Type B pancreatic cell (in vitro differentiated cells): ENCODE measurements around the gene SLC25A26. TPM values are rescaled to one million over a fixed set of nuclear protein-coding genes. Genes with fewer than 3 reads are reported as not detected.
"Not testable (repeated sequence)": the region's sequence is repeated elsewhere in the genome, so short reads cannot be mapped to it uniquely, and the experiment has no call there.

Experiments used
- DNase-seq: peaks from one replicate; pipeline ENCODE4 v3.0.0; 2021; ENCODE audit warnings: mixed read lengths; ENCODE audit not compliant: unreplicated experiment; ENCODE audit errors: extremely low spot score
- H3K27ac Mint-ChIP-seq: 2 replicates; pipeline ENCODE4 v1.8.0; 2021; ENCODE audit warnings: mild to moderate bottlenecking, mixed read lengths
- H3K27me3 Mint-ChIP-seq: 2 replicates; pipeline ENCODE4 v1.8.0; 2021; ENCODE audit warnings: mixed read lengths
- H3K36me3 Mint-ChIP-seq: 2 replicates; pipeline ENCODE4 v1.8.0; 2021; ENCODE audit warnings: mixed read lengths
- H3K4me1 Mint-ChIP-seq: one replicate; pipeline ENCODE4 v1.8.0; 2021; ENCODE audit warnings: mixed read lengths; ENCODE audit not compliant: unreplicated experiment
- H3K4me3 Mint-ChIP-seq: 2 replicates; pipeline ENCODE4 v1.8.0; 2021; ENCODE audit warnings: mild to moderate bottlenecking, mixed read lengths
- H3K9me3 Mint-ChIP-seq: 2 replicates; pipeline ENCODE4 v1.8.0; 2021; ENCODE audit warnings: mixed read lengths
- total RNA-seq: library from RNA; stranded (reverse); gene quantifications from 2 replicates; pipeline ENCODE4 v1.2.1, GENCODE V29; 2021; ENCODE audit warnings: low replicate concordance
- TF ChIP-seq, protein P1 (sequence below): fragments of 200-600 bp; sonication (generic); conservative IDR thresholded peaks from 2 replicates; pipeline ENCODE4 v1.5.0; 2021; ENCODE audit warnings: antibody characterized with exemption, mild to moderate bottlenecking

SLC25A26 gene
- total RNA-seq, 1 donor from 2014 or later, result 13.4 TPM

DNA sequence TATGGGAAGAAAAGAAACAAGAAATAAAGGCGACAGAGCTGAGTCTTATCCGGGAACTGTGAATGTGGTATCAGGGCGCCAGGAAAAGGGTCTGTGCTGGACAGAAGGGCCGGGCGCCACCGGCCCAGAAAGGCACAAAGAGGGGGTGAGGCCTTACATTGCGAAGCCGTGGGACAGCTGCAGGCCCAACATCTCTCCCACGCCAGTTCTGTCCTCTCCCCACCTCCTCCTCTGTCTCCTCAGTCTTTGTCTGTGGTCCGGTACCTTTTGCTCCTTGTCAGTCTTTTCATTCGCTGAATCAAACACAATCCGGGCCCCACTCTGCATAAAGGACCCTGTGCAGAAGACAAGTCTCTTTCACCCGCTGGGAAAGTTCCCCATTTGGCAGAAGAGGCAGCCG is 198.2 kb downstream of the SLC25A26 start:
- H3K27me3 Mint-ChIP-seq, result no peaks in the 10 kb centered on the region
- H3K36me3 Mint-ChIP-seq, result peaks cover 36% of the 10 kb centered on the region
- H3K4me3 Mint-ChIP-seq, result no peak overlapping the region
- TF ChIP-seq, protein P1, sequence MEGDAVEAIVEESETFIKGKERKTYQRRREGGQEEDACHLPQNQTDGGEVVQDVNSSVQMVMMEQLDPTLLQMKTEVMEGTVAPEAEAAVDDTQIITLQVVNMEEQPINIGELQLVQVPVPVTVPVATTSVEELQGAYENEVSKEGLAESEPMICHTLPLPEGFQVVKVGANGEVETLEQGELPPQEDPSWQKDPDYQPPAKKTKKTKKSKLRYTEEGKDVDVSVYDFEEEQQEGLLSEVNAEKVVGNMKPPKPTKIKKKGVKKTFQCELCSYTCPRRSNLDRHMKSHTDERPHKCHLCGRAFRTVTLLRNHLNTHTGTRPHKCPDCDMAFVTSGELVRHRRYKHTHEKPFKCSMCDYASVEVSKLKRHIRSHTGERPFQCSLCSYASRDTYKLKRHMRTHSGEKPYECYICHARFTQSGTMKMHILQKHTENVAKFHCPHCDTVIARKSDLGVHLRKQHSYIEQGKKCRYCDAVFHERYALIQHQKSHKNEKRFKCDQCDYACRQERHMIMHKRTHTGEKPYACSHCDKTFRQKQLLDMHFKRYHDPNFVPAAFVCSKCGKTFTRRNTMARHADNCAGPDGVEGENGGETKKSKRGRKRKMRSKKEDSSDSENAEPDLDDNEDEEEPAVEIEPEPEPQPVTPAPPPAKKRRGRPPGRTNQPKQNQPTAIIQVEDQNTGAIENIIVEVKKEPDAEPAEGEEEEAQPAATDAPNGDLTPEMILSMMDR, result no peak
- peaks cover 12% of the 10 kb centered on the region for H3K4me1 Mint-ChIP-seq
- no peak for DNase-seq
- H3K9me3 Mint-ChIP-seq, result peaks cover 12% of the 10 kb centered on the region
- no peak overlapping the region for H3K27ac Mint-ChIP-seq

- peaks cover 41% of the 10 kb centered on the region for H3K36me3 Mint-ChIP-seq
- H3K4me1 Mint-ChIP-seq, result peaks cover 24% of the 10 kb centered on the region
Observed at GRCh38 chr3:66421144-66421543, 200.3 kb downstream of the SLC25A26 start.

GRCh38 chr3:66421893-66422292 is 201.1 kb downstream of the SLC25A26 start:
- Mint-ChIP-seq H3K36me3 (peaks cover 34% of the 10 kb centered on the region), H3K9me3 (peaks cover 15% of the 10 kb centered on the region), H3K4me1 (peaks cover 24% of the 10 kb centered on the region)
- not testable (repeated sequence) for H3K27me3 Mint-ChIP-seq, H3K27ac Mint-ChIP-seq, H3K4me3 Mint-ChIP-seq, DNase-seq

More at GRCh38 chr3:66421144-66421543, 200.3 kb downstream of the SLC25A26 start:
- not testable (repeated sequence) for H3K27ac Mint-ChIP-seq, DNase-seq, H3K27me3 Mint-ChIP-seq, H3K4me3 Mint-ChIP-seq
- H3K9me3 Mint-ChIP-seq, result peaks cover 12% of the 10 kb centered on the region

GRCh38 chr3:66423791-66424190 is 203.0 kb downstream of the SLC25A26 start:
- Mint-ChIP-seq H3K4me1 (peaks cover 36% of the 10 kb centered on the region), H3K27ac (no peak overlapping the region), H3K36me3 (peaks cover 31% of the 10 kb centered on the region), H3K27me3 (no peaks in the 10 kb centered on the region), H3K9me3 (peaks cover 15% of the 10 kb centered on the region), H3K4me3 (no peak overlapping the region)
- DNase-seq, result no peak
- TF ChIP-seq, protein P1, result no peak

DNA sequence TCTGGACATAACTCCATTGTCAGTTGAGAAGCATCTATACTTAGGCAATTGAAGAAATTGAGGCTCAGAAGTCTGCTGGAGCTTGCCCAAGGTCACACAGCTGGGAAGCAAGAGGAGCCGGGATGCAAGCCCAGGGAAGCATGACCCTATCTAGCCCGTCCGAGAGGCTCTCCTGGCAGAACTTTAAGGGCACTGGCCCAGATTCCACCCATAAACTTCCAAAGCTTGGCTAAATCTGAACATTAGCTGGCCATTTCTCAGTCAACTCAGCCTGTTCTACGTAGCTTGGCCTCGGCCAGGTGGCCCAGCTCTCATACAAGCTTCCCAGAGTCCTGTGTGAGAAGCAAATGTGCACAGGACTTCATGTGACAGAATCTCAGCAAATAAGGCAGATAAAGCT is 204.2 kb downstream of the SLC25A26 start:
- peaks cover 12% of the 10 kb centered on the region for H3K9me3 Mint-ChIP-seq
- no peak overlapping the region for H3K27ac Mint-ChIP-seq

DNA sequence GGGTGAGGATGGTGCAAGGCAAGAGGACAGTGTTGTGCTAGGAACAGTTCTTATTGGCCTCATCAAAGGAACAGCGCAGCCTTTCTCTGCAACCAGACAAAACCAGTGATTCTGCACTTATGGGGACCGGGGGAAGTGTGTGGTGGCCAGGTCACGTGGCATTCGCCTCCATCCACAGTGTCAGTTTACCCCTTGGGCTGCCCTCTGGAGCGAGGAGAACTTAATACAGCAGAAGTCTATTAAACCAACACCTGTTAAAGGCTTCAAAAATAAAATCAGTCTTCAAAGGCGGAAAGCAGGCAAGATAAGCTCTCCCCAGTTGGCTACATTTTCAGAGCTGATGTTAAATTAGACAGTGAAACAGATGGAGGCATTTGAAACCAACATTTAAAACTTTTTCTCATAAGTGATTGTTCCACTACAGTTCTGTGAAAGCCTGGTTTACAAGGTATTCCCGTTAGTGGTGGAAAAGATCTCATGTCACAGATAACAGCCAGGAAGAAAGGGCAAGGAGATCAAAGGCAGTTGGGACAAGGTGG is 204.8 kb downstream of the SLC25A26 start:
- DNase-seq, result no peak
- Mint-ChIP-seq H3K4me1 (peaks cover 44% of the 10 kb centered on the region), H3K4me3 (no peak overlapping the region), H3K36me3 (peaks cover 23% of the 10 kb centered on the region), H3K9me3 (peaks cover 6% of the 10 kb centered on the region), H3K27ac (no peak overlapping the region), H3K27me3 (no peaks in the 10 kb centered on the region)
- TF ChIP-seq, protein P1, result no peak

More for the DNA sequence above, 204.2 kb downstream of the SLC25A26 start:
- DNase-seq, result no peak
- H3K36me3 Mint-ChIP-seq, result peaks cover 28% of the 10 kb centered on the region
- TF ChIP-seq, protein P1, result no peak
- H3K4me3 Mint-ChIP-seq, result no peak overlapping the region
- no peaks in the 10 kb centered on the region for H3K27me3 Mint-ChIP-seq
- H3K4me1 Mint-ChIP-seq, result peaks cover 44% of the 10 kb centered on the region

- Mint-ChIP-seq H3K4me1 (peaks cover 49% of the 10 kb centered on the region), H3K27ac (no peak overlapping the region), H3K36me3 (peaks cover 23% of the 10 kb centered on the region), H3K4me3 (no peak overlapping the region), H3K27me3 (no peaks in the 10 kb centered on the region), H3K9me3 (peaks cover 3% of the 10 kb centered on the region)
- DNase-seq, result no peak
- TF ChIP-seq, protein P1, result no peak
Observed at GRCh38 chr3:66426135-66426534, 205.3 kb downstream of the SLC25A26 start.
